HG03159 (cell line): ENCODE data around the gene NFIC.

Experiments
- ATAC-seq: cut with Tn5 transposase; IDR thresholded peaks from one replicate; pipeline ENCODE4 v1.9.1; 2021; ENCODE audit warnings: mild to moderate bottlenecking, moderate library complexity; ENCODE audit not compliant: unreplicated experiment

NFIC gene

DNA sequence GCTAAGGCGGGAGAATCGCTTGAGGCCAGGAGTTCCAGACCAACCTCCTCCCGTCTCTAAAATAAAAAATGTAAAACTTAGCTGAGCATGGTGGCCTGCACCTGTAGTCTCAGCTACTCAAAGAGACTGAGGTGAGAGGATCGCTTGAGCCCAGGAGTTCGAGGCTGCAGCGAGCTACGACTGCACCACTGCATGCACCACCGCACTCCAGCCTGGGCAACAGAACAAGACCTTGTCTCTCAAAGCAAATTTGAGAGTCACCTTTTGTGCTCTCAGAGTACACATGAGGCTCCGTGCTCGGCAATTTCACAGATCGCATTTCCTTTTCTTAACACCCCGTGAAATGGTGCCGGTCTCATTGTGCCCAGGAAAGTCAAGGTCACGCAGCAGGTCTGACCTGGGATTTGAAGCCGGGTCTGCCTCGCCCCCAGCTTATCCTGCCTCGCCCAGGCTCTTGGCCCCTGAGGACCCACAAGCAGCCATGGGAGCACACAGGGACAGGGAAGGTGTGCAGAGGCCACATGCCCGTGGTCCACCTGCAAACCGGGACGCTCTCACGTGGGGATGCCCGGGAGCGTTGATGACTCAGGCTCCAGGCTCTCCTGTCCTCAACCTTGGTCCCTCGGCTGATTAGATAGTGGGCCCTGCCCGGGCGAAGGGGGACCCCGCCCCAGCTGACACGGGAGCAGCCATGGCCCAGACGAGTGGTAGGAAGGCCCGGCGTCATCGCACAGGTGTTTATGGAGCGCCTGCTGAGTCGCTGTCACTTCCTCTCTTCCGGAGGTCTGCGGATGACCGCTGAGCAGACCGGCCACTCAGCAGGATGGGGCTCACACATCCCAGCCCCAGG is 115.1 kb downstream of the NFIC start:
- no peak for ATAC-seq

DNA sequence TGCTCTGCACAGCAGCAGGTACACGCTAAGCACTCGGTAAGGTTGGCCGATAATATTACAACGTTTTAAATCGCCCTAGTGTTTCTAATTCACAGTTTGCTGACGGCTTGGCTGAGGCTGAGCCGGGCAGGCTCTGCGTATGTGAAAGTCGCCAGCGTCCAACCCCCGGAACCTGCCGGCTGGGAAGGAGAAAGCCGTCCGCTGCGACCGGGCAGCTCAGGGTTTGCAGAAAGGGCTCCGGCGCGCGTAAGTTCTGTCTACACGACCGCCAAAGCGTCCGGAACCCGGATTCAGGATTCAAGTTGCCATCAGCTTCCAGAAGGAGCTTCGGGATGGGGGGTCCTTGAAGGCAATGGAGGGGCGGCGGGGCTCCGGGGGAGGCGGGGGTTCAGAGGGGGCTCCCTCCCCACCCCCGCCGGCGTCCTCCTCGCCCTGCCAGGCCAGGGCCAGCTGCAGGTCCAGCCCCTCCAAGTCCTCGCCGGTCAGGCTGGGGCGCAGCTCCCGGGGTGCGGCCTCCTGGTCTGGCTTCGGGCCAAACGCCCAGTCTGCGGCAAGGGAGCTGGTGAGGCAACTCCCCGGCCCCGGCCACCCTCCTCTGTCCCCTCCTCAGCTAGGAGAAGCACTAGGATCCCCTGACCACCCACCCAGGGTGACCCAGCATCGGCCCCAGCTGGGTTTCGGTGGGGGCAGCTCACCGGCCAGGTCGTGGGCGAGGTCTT is 116.3 kb downstream of the NFIC start:
- no peak for ATAC-seq

DNA sequence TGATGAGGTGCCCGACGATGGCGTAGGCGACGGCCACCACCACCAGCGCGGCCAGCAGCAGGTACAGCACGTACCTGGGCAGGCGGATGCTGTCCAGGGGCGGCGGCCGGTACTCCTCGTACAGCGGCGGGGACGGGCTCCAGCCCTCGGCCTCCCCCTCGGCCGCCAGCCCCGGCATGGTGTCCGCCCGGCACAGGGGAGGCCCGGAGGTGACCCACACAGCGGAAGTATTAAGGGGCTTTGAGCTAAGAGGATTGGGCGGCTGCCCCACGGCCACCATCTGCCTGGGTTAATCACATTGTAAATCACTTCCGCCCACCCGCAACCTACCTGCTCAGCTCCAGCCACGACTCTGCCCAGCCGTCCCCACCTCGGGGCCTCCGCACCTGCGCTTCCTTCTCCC is 116.8 kb downstream of the NFIC start, which contains the start of gene SMIM44:
TSS of gene SMIM44 (minus strand) at position 216 of the 403 bp plus-strand sequence. CDS start at position 178, 38 bp downstream.
- ATAC-seq, result no peak

DNA sequence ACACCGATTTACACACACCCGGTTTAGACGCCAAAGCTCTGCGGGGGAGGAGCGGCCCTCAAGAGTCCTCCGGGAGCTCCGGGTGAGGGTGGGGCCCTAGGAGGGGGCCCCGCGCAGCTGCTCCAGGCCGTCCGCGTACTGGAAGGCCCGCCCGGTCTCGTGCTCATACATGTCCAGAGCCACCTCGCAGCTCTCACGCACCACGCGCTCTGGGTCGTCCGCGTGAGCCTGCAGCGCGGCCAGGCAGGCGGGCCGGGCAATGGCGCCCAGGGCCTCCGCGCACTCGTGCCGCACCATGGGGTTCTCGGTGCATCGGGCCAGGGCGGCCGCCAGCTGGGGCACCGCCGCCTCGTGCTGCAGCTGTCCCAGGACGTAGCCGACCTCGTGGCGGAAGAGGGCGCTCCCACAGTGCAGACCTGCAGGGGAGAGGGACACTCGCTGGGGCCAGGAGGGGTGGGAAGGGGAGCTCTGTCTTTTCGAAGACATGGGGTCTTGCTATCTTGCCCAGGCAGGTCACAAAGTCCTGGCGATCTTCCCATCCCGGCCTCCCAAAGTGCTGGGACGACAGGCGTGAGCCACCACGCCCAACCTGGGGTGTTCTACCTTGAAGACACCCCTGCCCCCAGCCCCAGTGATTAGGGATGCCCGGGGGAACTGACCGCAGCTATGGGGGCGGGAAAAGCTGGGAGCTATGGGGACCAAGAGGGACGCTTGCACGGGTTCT is 125.2 kb downstream of the NFIC start:
- no peak for ATAC-seq

DNA sequence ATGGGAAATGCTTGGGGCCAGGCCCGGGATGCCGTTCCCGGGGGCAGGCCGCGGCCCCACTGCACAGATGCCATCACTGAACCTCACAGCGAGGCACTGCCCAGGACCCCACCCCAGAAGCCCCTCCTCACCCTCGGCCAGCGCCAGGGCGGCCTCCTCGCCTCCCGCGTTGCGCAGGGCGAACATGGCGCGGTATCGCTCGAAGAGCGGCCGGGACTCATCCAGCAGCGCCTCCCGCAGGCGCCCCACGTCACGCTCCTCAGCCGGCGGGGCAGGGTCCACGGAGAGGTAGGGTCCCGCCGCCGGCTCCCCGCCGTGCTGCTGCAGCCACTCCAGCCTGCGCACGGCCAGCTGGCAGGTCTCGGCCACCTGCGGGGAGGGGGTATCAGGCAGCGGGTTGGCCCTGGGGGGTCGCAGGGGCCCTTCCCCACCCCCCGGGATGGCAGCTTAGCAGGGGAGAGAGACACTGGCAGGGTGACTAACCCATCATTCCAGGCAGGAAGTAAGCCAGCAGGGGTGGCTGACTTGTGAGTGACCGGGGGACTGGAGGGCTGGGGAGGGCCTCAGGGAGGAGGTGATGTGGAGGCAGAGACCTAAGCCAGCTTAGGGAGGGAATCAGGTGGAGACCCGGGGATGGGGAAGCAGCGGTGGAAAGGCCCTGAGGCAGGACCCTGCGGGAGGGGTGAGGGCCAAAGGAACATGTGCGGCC is 125.9 kb downstream of the NFIC start:
- no peak for ATAC-seq

DNA sequence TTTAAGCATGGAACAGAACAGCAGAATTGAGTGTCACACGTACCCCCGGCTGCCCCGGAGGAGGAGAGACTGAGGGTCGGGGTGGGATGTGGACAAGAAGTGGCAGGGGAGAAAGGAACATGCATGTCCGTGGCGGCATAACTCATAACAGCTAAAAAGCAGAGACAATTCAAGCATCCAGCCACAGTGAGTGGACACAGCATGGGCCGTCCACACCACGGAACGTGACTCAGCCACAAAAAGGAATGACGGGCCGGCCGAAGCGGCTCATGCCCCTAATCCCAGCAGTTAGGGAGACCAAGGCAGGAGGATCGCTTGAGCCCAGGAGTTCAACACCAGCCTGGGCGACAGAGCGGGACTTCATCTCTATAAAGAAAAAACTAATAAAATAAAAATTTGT is 126.5 kb downstream of the NFIC start:
- ATAC-seq, result no peak

DNA sequence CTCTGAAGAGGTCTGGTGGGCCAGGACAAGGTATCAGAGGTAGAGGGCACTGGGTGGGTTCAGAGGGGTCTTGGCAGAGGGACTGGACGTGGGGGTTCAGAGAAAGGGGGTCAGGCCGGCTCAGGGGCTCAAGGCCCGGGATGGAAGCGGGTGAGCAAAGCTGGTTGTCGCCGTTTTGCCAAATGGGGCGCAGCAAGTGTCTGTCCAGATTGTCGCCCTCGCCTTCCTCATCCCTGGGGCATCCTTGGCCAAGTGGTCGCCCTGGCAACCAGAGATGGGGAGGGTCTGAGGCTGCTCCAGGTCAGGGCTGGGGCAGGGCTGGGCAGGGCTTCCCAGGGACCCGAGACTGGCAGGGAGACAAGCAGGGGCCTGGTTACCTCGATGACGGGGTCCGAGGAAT is 127.3 kb downstream of the NFIC start:
- ATAC-seq, result no peak

DNA sequence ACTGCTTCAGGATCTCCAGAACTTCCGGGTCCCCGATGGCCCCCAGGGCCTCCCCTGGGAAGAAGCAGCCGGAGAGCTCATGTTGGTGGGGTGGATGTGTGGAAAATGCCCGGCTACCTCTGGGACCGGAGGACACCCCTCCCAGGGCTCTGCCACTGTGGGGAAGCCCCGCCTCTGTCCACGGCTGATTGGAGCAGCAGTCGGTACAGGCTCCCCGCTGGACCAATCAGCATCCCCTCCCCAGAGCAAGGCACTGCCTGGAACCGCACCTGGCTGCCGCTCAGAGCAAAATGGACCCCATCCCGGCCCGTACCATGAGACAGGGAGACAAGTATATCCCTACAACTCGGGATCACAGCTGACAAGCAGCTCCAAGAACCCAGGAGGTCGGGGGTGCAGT is 127.7 kb downstream of the NFIC start:
- ATAC-seq, result no peak

DNA sequence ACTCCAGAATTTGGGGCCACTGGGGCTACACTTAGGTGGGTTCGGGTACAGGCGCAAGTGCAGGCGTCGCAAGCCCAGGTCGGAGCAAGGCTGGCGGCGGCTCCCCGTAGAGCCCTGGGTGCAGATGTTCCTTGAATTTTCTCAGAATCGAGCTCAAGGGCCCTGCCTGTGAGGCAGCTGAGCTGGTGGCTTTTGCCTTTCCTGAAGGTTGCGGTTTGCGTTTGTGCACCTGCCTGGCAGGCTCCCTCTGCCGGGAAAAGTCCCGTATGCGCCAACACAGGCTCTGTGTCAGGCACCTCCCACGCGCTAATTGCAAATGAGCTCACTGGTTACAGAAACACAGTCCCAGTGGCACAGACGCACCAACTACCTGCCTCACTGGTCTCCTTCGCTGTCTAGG is 128.2 kb downstream of the NFIC start:
- ATAC-seq, result no peak

DNA sequence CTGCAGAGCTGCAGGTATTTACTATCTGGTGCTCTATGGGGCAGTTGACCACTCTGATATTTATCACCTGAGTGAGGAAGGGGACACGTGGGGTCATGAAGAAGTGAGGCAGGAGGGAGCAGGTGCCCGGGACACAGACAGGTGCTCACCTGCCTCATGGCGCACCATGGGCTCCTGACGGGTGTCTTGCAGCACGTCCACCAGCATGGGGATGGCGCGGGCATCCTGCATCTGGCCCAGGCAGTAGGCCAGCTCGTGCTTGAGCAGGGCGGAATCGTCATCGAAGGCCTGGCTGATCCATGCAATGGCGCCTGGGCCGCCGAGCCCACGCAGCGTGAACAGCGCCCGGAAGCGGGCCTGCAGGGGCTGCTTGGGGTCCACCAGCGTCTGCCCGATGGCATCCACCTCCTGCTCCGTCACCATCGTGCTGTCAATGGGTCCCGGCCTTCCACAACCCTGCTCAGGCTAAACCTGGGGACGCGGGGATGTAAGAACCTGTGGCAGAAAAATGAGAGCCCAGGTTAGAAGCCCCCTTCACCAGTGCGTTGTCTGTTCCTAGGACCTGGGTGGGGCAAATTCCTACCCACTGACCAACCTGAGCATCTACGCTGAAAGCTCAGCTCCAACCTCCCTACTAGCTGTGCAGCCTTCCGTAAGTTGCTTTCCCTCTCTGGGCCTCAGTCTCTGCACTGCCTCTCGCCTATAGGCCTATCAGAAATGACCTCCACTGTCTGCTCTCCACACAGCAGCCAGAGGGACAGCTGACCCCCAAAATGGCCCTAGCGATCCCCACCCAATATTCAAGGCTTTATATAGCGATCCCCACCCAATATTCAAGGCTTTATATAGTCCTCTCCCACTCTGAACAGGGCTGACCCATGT is 130.2 kb downstream of the NFIC start:
- no peak for ATAC-seq

DNA sequence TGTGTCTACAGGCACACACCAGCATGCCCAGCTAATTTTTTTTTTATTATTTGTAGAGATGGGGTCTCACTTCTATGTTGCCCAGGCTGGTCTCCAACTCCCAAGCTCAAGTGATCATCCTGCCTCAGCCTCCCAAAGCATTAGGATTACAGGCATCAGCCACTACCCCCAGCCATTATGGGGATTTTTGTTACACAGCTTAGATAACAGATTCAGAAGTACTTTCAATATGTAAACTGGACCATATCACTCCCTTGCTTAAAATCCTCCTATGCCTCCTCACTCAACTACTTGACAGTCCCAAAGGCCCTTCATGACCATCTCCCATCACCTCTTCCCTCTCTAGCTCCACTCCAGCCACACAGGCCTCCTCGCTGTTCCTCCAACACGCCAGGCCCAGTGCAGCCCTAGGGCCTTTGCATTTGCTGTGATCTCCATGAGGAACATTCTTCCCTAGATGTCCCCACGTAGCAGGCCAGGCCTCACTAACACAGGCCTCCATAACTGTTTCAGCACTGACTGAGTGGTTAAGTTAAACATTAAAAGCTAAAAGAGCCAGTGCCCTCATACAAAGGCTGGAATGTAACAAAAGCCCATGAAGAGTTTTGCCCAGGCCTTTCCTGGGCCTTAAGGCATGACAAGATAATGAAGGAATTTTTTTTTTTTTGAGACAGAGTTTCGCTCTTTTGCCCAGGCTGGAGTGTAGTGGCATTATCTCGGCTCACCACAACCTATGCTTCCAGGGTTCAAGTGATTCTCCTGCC is 131.6 kb downstream of the NFIC start:
- ATAC-seq, result no peak

DNA sequence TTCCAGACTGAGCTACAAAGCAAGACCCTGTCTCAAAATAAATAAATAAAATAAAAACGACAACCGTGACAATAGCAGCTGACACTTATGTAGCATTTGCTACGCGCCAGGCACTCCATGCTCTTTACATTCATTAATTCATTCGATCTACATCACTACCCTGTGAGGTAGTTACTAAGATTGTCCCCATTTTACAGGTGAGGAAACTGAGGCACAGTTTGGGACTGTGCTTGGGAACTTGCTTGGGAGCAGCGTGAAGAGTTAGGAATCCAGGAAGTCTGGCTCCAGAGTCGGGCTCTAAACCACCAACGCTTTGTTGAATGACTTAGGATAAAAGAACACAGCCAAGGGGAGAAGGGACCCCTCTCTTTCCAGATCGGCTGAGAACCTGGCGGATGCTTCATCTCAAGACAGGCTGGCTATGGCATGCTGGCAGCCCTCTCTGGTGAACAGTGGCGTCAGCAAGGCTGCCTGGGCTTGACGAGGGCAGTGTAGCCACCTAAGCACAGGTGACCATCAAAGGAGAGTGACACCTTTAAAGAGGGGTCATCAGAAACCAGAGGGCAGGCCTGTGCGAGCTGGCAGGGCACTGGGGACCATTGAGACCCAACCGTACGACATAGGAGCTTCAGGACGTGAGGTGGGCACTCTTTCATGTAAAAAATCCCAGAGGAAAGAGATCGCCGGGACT is 133.5 kb downstream of the NFIC start:
- no peak for ATAC-seq

DNA sequence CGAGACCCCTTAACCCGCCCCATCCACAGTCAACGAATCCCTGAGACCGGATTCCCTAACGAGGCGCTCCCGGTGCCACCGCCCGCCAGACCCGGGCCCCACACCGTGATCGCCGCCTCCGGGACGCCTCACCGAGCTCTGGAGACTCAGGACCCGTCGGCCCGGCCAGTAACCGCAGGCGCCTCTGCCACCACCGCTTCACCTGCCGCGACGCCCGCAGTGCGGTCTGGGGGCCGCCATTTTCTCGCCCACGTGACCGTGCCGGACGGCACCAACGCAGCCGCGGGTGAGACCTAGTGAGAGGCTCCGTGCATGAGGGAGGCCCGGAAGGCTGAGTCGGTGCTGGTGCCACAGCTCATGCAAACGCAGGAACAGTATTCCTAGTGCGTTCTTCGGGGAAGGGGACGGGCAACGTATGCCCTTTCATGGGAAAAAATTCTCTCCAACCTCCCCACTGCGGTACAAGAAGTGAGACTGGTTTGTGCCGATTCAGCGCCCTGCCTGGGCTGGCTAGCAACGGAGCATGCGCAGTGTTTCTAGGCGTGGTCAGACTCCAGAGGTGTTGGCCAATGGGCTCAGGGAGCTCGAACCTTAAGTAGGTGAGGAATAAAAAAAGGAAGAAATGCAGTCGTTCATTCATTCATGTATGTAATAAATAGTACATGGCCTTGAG is 134.2 kb downstream of the NFIC start, which contains the start of gene DOHH:
TSS of gene DOHH (minus strand) at position 246 of the 673 bp plus-strand sequence. CDS start 3,860 bp downstream, outside the sequence.
- ATAC-seq, result peak; percentile 78

DNA sequence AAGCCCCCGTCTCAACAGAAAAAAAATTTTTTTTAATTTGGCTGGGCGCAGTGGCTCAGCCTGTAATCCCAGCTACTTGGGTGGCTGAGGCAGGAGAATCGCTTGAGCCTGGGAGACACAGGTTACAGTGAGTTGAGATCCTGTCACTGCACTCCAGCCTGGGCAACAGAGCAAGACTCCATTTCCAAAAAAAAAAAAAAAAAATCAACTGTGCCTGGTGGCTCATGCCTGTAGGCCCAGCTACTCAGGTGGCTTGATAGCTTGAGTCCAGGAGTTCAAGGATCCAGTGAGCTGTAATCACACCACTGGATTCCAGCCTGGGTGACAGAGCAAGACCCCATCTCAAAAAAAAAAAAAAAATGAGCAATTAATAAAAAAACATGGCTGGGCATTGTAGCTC is 135.4 kb downstream of the NFIC start:
- ATAC-seq, result no peak

DNA sequence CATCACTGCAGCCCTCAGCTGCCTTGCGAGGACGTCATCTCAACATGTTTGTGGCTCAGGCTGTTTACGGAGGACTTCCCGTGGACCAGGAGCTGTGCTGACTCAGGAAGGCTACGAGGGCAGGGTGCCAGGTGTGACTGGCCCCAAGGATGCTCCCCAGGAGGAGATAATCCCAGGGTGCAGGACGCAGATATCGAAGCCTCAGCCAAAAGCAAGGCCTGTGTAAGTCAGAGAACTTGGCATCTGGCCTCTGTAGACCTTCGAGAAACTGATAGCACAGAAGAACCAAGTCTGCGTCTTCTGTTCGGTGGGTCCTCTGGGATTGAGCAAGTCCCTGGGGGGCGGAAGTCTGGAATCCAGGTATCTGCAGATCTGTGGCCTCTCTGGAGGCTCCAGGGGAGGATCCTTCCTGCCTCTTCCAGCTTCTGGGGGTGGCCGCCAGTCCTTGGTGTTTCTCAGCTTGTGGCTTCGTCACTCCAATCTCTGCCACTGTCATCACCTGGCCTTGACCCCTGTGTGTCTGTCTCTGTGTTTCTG is 136.7 kb downstream of the NFIC start:
- no peak for ATAC-seq

DNA sequence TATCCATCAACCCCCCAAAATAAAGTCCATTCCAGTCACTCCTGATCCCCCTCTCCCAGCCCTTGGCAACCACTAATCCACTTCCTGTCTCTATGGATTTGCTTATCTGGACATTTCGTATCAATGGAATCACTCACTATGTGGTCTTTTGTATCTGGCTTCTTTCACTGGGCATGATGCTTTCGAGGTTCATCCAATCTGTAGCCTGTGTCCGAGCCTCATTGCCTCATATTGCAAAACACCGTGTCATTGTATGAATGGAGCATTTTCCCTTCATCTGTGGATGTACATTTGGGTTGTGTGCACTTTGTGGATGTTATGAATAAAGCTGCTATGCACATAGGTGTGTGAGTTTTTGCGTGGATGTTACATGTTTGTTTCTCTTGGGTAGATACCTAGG is 138.4 kb downstream of the NFIC start:
- ATAC-seq, result no peak

DNA sequence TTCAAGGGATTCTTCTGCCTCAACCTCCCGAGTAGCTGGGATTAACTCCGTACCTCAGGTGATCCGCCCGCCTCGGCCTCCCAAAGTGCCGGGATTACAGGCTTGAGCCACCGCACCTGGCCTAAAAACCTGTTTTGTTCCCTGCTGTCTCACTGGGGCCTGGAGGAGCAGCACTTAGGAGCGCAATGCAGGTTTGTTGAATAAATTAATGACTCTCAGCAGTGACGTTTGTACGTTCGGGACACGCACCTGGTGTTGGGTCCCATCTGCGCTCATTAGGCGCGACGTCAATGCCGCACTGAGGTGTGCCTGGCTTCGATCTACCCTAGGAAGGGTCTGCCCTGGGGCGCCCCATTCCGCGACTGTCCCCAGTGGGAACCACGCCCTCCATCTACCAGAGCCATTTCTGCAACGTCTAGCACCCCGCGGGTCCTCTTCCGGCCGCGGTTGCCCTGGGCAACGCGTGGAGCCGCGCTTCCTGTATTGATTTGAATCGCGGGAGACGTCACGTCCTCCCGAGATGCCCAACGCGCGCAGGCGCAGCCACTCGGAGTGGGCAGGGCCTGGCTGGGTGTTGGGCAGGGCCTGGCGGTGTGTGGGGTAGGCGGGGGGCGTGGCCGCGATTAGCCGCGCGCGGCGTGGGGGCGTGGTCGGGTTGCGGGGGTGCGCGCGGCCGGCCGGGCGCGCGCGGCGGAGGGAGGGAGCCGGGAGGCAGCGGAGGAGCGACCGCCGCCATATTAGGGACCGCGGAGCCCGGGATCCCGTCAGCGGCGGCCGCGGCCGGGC is 139.4 kb downstream of the NFIC start, which contains the start of gene FZR1:
TSS of gene FZR1 (plus strand) at position 714 of the 786 bp plus-strand sequence. CDS start 16,679 bp downstream, outside the sequence.
- peak; percentile 86 for ATAC-seq
